H1 (cell line): Measurements from ENCODE around the gene PATJ. TPM values are rescaled to one million over a fixed set of nuclear protein-coding genes. Genes with fewer than 3 reads are reported as not detected.

Experiments used
- CTCF ChIA-PET: fragments of 300-600 bp; sonication (Branson Sonifier 250); formaldehyde crosslinking; loops from one replicate; lab custom pipeline; 2021; ENCODE audit not compliant: partially characterized antibody; lab: Charles Lee
- POLR2A ChIA-PET: fragments of 300-600 bp; sonication (Branson Sonifier 250); formaldehyde crosslinking; loops from one replicate; lab custom pipeline; 2021; ENCODE audit warnings: inconsistent platforms; ENCODE audit not compliant: partially characterized antibody; lab: Charles Lee
- DNase-seq, 2 experiments: peaks; one replicate each; pipeline versions ENCODE4 v3.0.0 to v3.0.0-alpha.2; 2010 to 2022; ENCODE audit warnings: low spot score in 2 of 2, low read depth in 1 of 2, mixed read lengths in 1 of 2
- FAIRE-seq: peaks from 2 replicates; lab custom pipeline; 2011; peaks lifted over from hg19 to GRCh38; lab: Jason Lieb, UNC
- H2AFZ ChIP-seq: 2 replicates; pipeline ENCODE4 v1.8.1; 2012; ENCODE audit warnings: low read length, inconsistent platforms
- H2AK5ac ChIP-seq: 2 replicates; pipeline ENCODE4 v1.6.1; 2013; ENCODE audit warnings: low read depth, low read length
- H2BK120ac ChIP-seq: replicated peaks from 2 replicates; pipeline ENCODE3; 2013; ENCODE audit warnings: low read depth, low read length, inconsistent platforms
- H2BK12ac ChIP-seq: 2 replicates; pipeline ENCODE4 v1.6.1; 2013; ENCODE audit warnings: low read depth, low read length
- H2BK15ac ChIP-seq: 2 replicates; pipeline ENCODE4 v1.6.1; 2013; ENCODE audit warnings: low read length
- H2BK20ac ChIP-seq: 2 replicates; pipeline ENCODE4 v1.6.1; 2013; ENCODE audit warnings: low read length
- H2BK5ac ChIP-seq: 2 replicates; pipeline ENCODE4 v1.6.1; 2013; ENCODE audit warnings: low read depth, low read length
- H3K14ac ChIP-seq: 2 replicates; pipeline ENCODE4 v1.6.1; 2013; ENCODE audit warnings: inconsistent platforms; ENCODE audit not compliant: insufficient read length
- H3K18ac ChIP-seq: 2 replicates; pipeline ENCODE4 v1.6.1; 2013; ENCODE audit warnings: low read length; ENCODE audit errors: extremely low read depth
- H3K23ac ChIP-seq: 2 replicates; pipeline ENCODE4 v1.6.1; 2013; ENCODE audit warnings: inconsistent platforms; ENCODE audit not compliant: insufficient read length
- H3K23me2 ChIP-seq: 2 replicates; pipeline ENCODE4 v1.6.1; 2013; ENCODE audit warnings: low read depth, low read length
- H3K27ac ChIP-seq: 2 replicates; pipeline ENCODE4 v1.6.1; 2011; ENCODE audit warnings: low read depth, low read length, inconsistent platforms
- H3K27me3 ChIP-seq, 4 experiments: replicated peaks in 1 of 4; 1 replicate in 1 of 4; 2 replicates in 3 of 4; pipeline versions ENCODE4 v1.6.1 to v1.8.1; 2011 to 2013; ENCODE audit warnings: low read length in 3 of 4, mild to moderate bottlenecking in 3 of 4, inconsistent platforms in 2 of 4, mixed read lengths in 2 of 4, moderate library complexity in 1 of 4; ENCODE audit not compliant: control insufficient read depth in 3 of 4, insufficient read depth in 3 of 4; ENCODE audit errors: extremely low read depth in 1 of 4
- H3K36me3 ChIP-seq, 4 experiments: 2 replicates each; pipeline versions ENCODE4 v1.6.1 to v1.8.1; 2011 to 2013; ENCODE audit warnings: mild to moderate bottlenecking in 4 of 4, low read length in 3 of 4, moderate library complexity in 2 of 4, control low read depth in 1 of 4, inconsistent platforms in 1 of 4; ENCODE audit not compliant: insufficient read depth in 4 of 4, control insufficient read depth in 2 of 4
- H3K4ac ChIP-seq: replicated peaks from 2 replicates; pipeline ENCODE3; 2013; ENCODE audit warnings: low read length, low read depth, mixed read lengths, inconsistent platforms; ENCODE audit not compliant: insufficient read length
- H3K4me1 ChIP-seq, 4 experiments: replicated peaks in 1 of 4; 1 replicate in 1 of 4; 2 replicates in 3 of 4; pipeline versions ENCODE4 v1.6.1 to v1.8.1; 2011 to 2013; ENCODE audit warnings: low read length in 3 of 4, inconsistent platforms in 2 of 4, mixed read lengths in 1 of 4; ENCODE audit not compliant: insufficient read depth in 4 of 4, control insufficient read depth in 3 of 4
- H3K4me2 ChIP-seq, 2 experiments: 2 replicates each; pipeline versions ENCODE4 v1.6.1 to v1.8.1; 2011 to 2013; ENCODE audit warnings: low read depth in 2 of 2, low read length in 2 of 2, control low read depth in 1 of 2, inconsistent platforms in 1 of 2, mild to moderate bottlenecking in 1 of 2; ENCODE audit not compliant: insufficient read depth in 1 of 2
- H3K4me3 ChIP-seq, 4 experiments: fragments of 200-600, 300-600 bp in 1 of 4; sonication (generic), shearing (Covaris generic), sonication (Bioruptor Twin) in 1 of 4; 2 replicates each; pipeline versions ENCODE4 v1.5.1 to v1.8.1; 2011 to 2016; ENCODE audit warnings: low read length in 4 of 4, low read depth in 3 of 4, control low read depth in 2 of 4, inconsistent platforms in 2 of 4, mild to moderate bottlenecking in 2 of 4, mixed read lengths in 1 of 4, moderate library complexity in 1 of 4; ENCODE audit not compliant: insufficient read depth in 2 of 4; ENCODE audit errors: extremely low read depth in 1 of 4
- H3K56ac ChIP-seq: replicated peaks from 2 replicates; pipeline ENCODE3; 2013; ENCODE audit warnings: low read depth, mild to moderate bottlenecking, mixed read lengths, low read length, inconsistent platforms; ENCODE audit not compliant: insufficient read length
- H3K79me1 ChIP-seq: 2 replicates; pipeline ENCODE4 v1.6.1; 2013; ENCODE audit warnings: low read depth, low read length, control low read depth
- H3K79me2 ChIP-seq, 2 experiments: 2 replicates each; pipeline versions ENCODE4 v1.6.1 to v1.8.1; 2012 to 2013; ENCODE audit warnings: low read length in 2 of 2, mild to moderate bottlenecking in 2 of 2, inconsistent platforms in 1 of 2; ENCODE audit not compliant: insufficient read depth in 2 of 2, control insufficient read depth in 1 of 2
- H3K9ac ChIP-seq, 4 experiments: replicated peaks in 1 of 4; 1 replicate in 1 of 4; 2 replicates in 3 of 4; pipeline versions ENCODE4 v1.6.1 to v1.8.1; 2011 to 2013; ENCODE audit warnings: low read depth in 3 of 4, low read length in 3 of 4, control low read depth in 2 of 4, mild to moderate bottlenecking in 2 of 4, moderate library complexity in 2 of 4, inconsistent platforms in 1 of 4; ENCODE audit errors: extremely low read depth in 1 of 4
- H3K9me3 ChIP-seq, 2 experiments: 2 replicates each; pipeline versions ENCODE4 v1.6.1 to v1.8.1; 2012 to 2013; ENCODE audit warnings: mild to moderate bottlenecking in 2 of 2, moderate library complexity in 2 of 2, control low read depth in 1 of 2, inconsistent platforms in 1 of 2, low read depth in 1 of 2, low read length in 1 of 2, mixed read lengths in 1 of 2; ENCODE audit not compliant: insufficient read depth in 2 of 2
- H4K20me1 ChIP-seq, 2 experiments: replicated peaks in 1 of 2; 2 replicates each; pipeline versions ENCODE3 to v1.8.1; 2011 to 2013; ENCODE audit warnings: inconsistent platforms in 2 of 2, low read length in 2 of 2, mild to moderate bottlenecking in 1 of 2; ENCODE audit not compliant: insufficient read depth in 2 of 2, control insufficient read depth in 1 of 2
- H4K5ac ChIP-seq: 2 replicates; pipeline ENCODE4 v1.6.1; 2013; ENCODE audit warnings: low read length, low read depth, mixed read lengths, inconsistent platforms; ENCODE audit not compliant: insufficient read length
- H4K8ac ChIP-seq: 2 replicates; pipeline ENCODE4 v1.8.0; 2013; ENCODE audit warnings: mild to moderate bottlenecking, moderate library complexity, low read length, inconsistent platforms; ENCODE audit not compliant: insufficient read depth; ENCODE audit errors: extremely low read depth
- H4K91ac ChIP-seq: replicated peaks from 2 replicates; pipeline ENCODE3; 2013; ENCODE audit warnings: low read length, mixed read lengths, inconsistent platforms; ENCODE audit not compliant: insufficient read length
- ASH2L ChIP-seq: fragments of 200-600, 300-600 bp; sonication (generic); IDR thresholded peaks from one replicate; pipeline ENCODE4 v1.7.1; 2017; ENCODE audit warnings: low read length
- PHF8 ChIP-seq: fragments of 200-600 bp; sonication (generic); conservative IDR thresholded peaks from 2 replicates; pipeline ENCODE4 v1.7.1; 2012; ENCODE audit warnings: low read depth, mild to moderate bottlenecking, inconsistent platforms, low read length, moderate library complexity
- POLR2AphosphoS5 ChIP-seq: IDR thresholded peaks from 2 replicates; pipeline ENCODE4 v1.6.1; 2011; ENCODE audit warnings: low read depth, low read length
- RNF2 ChIP-seq: fragments of 200-900, 300-1000 bp; sonication (generic); IDR thresholded peaks from 2 replicates; pipeline ENCODE4 v1.7.1; 2016; ENCODE audit warnings: borderline replicate concordance, low read depth, mild to moderate bottlenecking, antibody characterized with exemption, low read length; ENCODE audit not compliant: poor library complexity, severe bottlenecking; ENCODE audit errors: missing control alignments
- WGBS, 2 experiments: shearing (Covaris generic) in 1 of 2; methylation state at CpG; one replicate each; pipeline versions ENCODE4 v1.1.6 to v1.1.7; 2013 to 2015; ENCODE audit warnings: low lambda C conversion rate in 2 of 2, mixed read lengths in 2 of 2, inconsistent platforms in 1 of 2, low coverage in 1 of 2, missing lambda C conversion rate in 1 of 2; ENCODE audit not compliant: insufficient replicate concordance in 2 of 2, insufficient coverage in 1 of 2, insufficient read length in 1 of 2; ENCODE audit errors: extremely low coverage in 1 of 2, missing lambda C conversion rate in 1 of 2; 5-methylcytosine and 5-hydroxymethylcytosine counted together
- polyA plus RNA-seq, 7 experiments: library from polyadenylated mRNA; depleted of rRNA in 3 of 7; stranded (reverse) in 5 of 7; unstranded in 2 of 7; fragments of >200 nt in 5 of 7; fragments of 200-250 nt in 2 of 7; gene quantifications; 1 replicate in 5 of 7; 2 replicates in 1 of 7; 4 replicates in 1 of 7; pipeline versions ENCODE4 v1.2.1 to v1.2.3, GENCODE V29; 2011 to 2013; ENCODE audit warnings: missing spikeins in 2 of 7, mixed read lengths in 2 of 7
- total RNA-seq: library from RNA; stranded (reverse); fragmentation: NEBNext Ultra II Directional; extraction: Animal tissue kit (Norgen Biotek cat#: 25700); gene quantifications from 2 replicates; pipeline ENCODE4 v1.2.1, GENCODE V29; 2021
- TF ChIP-seq, protein P1 (sequence below): IDR thresholded peaks from 2 replicates; pipeline ENCODE4 v1.6.1; 2011; ENCODE audit warnings: low read length, improper control_type of control experiment

The PATJ gene
- total and polyA plus RNA-seq, 2 of the 8 experiments (the other 6 are each of a cell fraction or from before 2014, with no cell fraction given), result 8.2 to 55.6 TPM

DNA sequence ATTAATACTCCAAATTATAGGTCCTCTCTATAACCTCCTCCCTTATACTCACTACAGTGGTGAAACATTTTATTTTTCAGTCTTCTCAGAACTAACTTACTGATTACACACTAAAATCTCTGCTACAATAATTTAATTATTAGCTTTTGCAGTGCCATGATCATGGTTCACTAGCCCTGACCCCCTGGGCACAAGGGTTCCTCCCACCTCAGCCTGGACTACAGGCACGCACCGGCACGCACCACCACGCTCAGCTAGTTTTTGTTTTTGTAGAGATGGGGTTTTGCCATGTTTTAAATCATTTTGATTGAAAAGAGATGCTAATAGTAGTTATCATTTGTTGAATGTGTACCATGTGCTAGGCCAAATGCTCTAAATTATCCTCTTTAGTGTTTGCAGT is 6.3 kb downstream of the PATJ start:
- no peak overlapping the region for H3K23ac ChIP-seq
- CTCF ChIA-PET, result no interaction called here
- POLR2A ChIA-PET, result interaction anchor here (0.6 kb wide), 2 partner anchors 13 to 35 kb away, joined by 3 read pairs; no protein-coding TSS in a partner anchor

More for the DNA sequence above, 6.3 kb downstream of the PATJ start:
- Histone ChIP-seq H3K14ac (no peak overlapping the region), H2BK20ac (no peak overlapping the region), H3K9me3 (no peaks in the 10 kb centered on the region), H3K18ac (no peak overlapping the region), H4K5ac (no peak overlapping the region), H4K91ac (no peak overlapping the region), H2AFZ (no peak overlapping the region), H3K4me3 (no peak overlapping the region), H3K4me2 (no peak overlapping the region), H2BK15ac (no peak overlapping the region), H3K9ac (no peak overlapping the region), H3K79me2 (peaks cover 12 to 85% of the 10 kb centered on the region in 2 experiments), H3K27me3 (no peaks in the 10 kb centered on the region), H4K20me1 (peaks cover 0 to 1% of the 10 kb centered on the region in 2 experiments), H2BK120ac (no peak overlapping the region), H3K4me1 (peaks cover 0 to 13% (median 2%) of the 10 kb centered on the region in 4 experiments; a peak in 5 of 7 replicates), H2BK12ac (no peak overlapping the region), H2BK5ac (no peak overlapping the region), H3K23me2 (no peaks in the 10 kb centered on the region), H3K36me3 (no peaks in the 10 kb centered on the region), H3K56ac (no peak overlapping the region), H3K27ac (no peak overlapping the region), H4K8ac (no peak overlapping the region), H2AK5ac (no peak overlapping the region), H3K4ac (no peak overlapping the region), H3K79me1 (peaks cover 7% of the 10 kb centered on the region; the same call in 1 of the 2 replicates)
- no peak for DNase-seq
- no peak for TF ChIP-seq RNF2
- TF ChIP-seq POLR2AphosphoS5, result no peak
- TF ChIP-seq PHF8, result no peak
- no peak for TF ChIP-seq ASH2L
- TF ChIP-seq, protein P1, sequence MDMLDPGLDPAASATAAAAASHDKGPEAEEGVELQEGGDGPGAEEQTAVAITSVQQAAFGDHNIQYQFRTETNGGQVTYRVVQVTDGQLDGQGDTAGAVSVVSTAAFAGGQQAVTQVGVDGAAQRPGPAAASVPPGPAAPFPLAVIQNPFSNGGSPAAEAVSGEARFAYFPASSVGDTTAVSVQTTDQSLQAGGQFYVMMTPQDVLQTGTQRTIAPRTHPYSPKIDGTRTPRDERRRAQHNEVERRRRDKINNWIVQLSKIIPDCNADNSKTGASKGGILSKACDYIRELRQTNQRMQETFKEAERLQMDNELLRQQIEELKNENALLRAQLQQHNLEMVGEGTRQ, result no peak
- WGBS, 2 experiments, result 96% methylated on average over 4 of the region's 4 CpGs; no CpG with 5 or more reads in 1 of the 2 experiments
- FAIRE-seq, result no peak
